Bladder microvascular endothelial cell (primary cell): ENCODE results near the gene GNG14. TPM values are rescaled to one million over a fixed set of nuclear protein-coding genes. Genes with fewer than 3 reads are reported as not detected.

Source experiments
- total RNA-seq: library from RNA; depleted of rRNA; stranded (reverse); fragments of >200 nt; gene quantifications from 2 replicates; pipeline ENCODE4 v1.2.3, GENCODE V29; 2014

Gene GNG14
- total RNA-seq: not detected in 2 replicates

DNA sequence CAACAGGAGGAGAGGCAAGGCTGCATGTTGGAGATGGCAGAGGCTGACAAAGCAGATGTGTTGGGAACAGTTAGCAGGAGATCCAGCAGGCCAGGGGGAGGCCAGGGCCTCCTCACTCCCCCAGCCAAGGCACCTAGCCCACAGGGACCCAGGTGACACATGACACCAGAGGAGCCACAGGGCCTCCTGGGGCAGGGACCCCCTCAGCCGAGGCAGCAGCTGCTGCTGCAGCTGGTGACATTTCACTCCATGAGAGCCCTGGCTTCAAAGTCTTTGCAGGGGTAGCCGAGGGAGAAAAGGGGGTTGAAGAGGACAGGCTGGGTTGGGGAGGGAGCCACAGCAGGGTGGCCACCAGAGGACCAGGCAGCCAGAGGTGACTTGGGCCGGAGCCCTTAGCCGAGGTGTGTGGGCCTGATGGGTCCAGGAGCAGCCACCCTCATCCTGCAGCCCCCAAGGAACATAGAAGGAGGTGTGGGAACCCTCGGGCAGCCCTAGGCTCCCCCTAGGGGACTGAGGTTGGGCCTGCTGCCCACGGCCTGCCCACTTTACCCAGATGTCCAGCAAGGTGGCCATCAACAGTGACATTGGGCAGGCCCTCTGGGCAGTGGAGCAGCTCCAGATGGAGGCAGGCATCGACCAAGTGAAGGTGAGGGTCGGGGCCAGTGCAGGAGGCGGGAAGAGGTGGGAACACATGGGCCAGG is at the start of gene GNG14:
GNG14 (plus strand) TSS at position 503 of the 701 bp plus-strand sequence; CDS start at position 554, 51 bp downstream.

DNA sequence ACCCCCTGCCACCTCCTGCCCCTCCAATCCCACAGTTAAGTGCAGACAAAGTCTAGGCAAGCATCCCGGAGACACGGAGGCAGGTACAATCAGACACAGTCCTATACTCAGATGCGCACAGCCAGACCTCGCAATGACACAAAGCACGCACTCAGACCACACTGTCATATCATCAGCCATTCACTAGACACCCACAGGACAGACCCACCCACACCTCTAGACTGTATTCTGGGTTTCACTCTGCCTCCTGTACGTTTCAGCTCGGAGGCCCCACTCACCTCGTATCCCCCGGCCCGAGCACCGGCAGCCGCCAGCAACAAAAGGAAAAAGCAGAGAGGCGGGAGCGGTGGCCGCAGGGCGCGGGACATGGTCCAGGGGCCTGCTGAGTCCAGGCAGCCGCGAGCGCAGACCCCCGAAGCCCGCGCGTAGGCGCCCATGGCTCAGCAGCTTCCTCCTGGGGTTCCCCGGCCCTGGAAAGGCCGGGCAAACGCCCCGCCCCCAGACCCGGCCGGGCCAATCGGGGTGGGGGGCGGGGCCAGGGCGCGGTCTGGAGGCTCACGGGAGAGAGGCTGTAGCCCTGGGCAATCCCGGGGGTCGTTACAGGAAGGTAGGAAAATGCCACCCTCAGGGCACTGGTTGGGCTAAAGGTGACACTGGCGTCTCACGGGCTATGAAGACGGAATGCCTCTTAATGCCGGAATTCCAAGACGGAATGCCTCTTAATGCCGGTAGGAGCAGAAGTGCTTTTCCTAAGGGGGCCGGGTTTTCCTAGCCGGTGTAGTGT is 21.3 kb upstream of the GNG14 start, which contains the start of the genes MAN2B1 and WDR83:
MAN2B1 (minus strand) TSS at position 478 of the 784 bp plus-strand sequence; CDS start at position 437, 41 bp downstream.
WDR83 (plus strand) TSS at position 543 of the 784 bp plus-strand sequence. CDS start 2,984 bp downstream, outside the sequence.

DNA sequence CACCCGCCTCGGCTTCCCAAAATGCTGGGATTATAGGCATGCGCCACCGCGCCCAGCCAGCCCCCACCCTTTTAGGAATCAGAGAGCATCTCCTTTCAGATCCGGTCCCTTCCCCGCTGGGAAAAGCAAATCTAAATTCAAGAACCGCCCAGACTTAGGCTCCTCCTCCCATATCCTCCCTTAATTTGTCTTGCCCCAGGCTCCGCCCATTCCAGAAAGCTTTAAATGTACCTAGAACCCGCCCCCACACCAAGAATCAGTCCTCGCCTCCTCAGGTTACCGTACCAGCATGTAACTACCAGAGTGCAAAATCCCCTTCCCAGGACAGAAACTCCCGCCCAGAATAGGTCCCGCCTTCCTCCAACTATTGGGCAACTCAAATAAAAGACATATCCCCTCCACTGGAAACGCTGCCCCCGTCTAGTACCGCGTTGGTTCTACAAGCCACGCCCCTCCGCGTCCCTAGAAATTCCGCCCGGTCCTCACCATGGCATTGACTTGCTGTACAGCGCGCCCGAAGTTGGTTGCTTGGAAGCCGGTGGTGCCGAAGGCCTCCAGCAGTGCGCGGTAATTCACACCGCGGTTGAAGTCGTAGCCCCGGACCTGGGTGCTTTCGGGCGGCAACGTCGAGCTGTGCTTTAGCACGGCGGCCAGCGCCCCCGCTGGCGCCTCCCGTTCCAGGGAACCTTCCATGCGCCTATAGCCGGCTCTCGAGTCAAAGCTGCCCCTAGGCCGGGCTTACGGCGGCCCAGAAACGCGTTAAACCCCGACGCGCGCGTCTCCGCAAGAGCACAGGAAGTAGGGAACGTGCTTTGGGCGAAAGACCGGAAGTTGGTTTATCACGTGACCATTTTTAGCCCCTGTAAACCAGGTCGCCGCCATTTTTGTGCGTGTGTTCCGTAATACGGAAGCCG is 6.5 kb upstream of the GNG14 start, which contains the start of gene DHPS:
DHPS (minus strand) TSS at position 807 of the 914 bp plus-strand sequence; CDS start at position 693, 114 bp downstream.

DNA sequence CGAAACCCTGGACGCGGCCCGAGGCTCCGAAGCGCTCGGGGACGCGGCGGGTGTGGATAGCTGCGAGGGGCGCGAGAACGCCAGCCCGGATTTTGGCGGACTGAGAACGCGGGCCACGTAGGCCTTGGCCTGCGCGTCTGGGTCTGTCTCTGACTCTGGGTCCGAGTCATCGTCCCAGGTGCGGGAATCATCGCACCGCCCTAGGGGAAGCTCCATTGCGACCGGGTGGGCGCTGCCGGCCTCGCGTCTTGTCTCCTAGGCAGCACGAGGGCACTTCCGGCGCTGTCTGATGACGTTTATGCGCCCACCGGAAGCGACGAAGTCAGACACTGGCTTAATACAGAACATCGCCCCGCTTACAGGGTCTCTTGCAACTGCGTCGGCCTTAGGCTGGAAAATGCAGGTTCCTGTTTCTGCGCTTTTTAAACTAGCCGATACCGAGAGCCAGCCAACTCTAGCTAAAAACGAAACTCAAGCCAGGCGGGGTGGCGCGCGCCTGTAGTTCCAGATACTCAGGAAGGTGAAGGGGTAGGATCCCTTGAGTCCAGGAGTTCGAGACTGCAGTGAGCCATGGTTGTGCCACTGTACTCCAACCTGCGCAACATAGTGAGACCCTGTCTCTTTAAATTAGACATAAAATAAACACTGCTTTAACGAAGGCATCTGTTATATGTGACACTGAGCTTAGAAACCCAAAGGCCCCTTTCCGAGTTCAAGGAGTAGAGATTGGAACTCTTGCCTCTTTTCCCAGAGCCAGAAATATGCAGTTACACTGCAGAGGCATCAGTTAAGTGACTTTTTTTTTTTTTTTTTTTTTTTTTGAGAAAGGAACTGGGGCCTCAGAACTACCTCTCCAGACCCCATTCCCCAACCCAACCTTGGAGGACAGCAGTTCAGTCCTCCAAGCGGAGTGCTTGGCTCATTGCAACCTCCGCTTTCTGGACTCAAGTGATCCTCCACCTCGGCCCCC is 8.9 kb downstream of the GNG14 start, which contains the start of gene FBXW9:
FBXW9 (minus strand) TSS at position 266 of the 970 bp plus-strand sequence; CDS start at position 216, 50 bp downstream.

DNA sequence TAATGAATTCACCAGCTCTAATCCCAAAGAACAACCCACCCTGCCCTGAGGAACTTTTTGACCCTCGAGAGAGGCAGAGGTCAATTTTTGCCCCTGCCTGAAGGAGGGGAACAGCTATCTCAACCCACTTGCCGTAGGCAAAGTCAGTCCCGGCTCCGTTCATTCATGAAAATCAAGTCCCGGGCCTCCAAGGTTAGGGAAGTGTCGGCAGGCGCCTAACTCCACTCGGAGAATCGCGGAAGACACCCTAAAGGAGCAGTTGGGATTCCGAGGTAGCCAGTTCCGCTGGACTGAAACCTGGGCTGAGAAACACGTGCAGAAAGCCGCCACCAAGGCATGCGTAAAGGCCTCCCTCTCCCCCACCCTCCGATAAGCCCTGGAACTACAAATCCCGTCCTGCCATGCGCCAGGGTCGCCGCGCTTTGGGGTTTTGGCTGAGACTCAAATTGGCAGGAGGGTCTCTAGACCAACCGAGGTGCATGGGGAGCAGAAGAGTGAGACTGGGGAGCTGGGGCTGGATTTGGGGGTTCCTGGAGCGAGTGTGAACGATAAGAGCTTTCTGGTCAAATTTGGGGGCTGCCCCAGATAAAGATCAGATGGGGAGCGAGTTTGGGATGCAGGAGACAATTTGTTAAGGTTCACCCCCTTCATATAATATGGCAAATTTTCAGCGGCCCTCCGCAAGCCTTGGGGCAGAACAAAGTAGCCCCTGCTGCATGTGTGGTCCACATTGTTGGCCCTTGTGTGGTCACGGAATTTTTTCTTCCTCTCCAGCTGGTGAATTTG is 36.0 kb downstream of the GNG14 start, which contains the start of gene TNPO2:
TNPO2 (minus strand) TSS at position 292 of the 786 bp plus-strand sequence. CDS start 2,955 bp downstream, outside the sequence.

DNA sequence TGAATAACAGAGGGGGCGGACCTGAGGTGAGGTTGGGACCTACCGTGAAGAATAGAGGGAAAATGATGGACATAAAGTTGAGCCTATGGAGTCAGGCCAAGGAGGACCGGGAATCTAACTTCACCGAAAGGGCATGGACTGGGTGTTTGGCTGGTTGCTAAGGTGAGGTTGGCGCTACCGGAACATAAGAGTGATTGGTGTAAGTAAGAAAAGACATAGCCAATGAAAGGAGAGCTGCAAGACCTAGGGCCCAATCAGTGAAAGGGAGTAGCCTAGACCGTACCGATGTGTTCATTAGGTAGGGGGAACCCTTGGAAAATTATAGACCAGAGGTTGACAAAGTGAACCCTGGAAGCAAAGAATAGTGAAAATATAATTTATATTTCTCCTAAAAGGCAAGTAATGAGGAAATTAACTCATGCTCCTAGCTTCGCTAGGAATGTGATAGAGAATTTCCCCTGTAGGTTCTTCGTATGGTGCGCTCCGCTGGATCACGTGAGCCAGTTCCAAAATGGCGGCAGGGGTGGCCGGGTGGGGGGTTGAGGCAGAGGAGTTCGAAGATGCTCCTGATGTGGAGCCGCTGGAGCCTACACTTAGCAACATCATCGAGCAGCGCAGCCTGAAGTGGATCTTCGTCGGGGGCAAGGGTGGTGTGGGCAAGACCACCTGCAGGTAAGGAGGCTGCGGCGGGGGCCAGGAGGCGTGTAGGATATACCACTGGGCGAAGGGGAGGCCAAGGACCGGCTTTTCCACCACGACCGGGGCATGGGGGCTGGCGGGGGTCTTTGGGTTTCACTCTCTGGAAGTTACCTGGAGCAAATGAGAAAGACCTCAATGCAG is 49.4 kb downstream of the GNG14 start, which contains the start of gene GET3:
GET3 (plus strand) TSS at position 503 of the 840 bp plus-strand sequence; CDS start at position 512, 9 bp downstream.

Other genes with a start within 250 kb of the GNG14 start
- gene ZNF443, start 247.0 kb upstream of the GNG14 start, total RNA-seq: 4.0 and 9.0 TPM in 2 replicates
- gene ZNF709, start 203.2 kb upstream of the GNG14 start, total RNA-seq: 2.3 and 3.5 TPM in 2 replicates
- 5.8 and 9.8 TPM in 2 replicates for gene ZNF564, start 136.5 kb upstream of the GNG14 start, total RNA-seq
- gene ZNF490, start 77.2 kb upstream of the GNG14 start, total RNA-seq: 3.2 and 9.9 TPM in 2 replicates
- gene ZNF791, start 77.1 kb upstream of the GNG14 start, total RNA-seq: 9.4 and 14.3 TPM in 2 replicates
- gene MAN2B1, start 21.3 kb upstream of the GNG14 start, total RNA-seq: 31.2 and 64.0 TPM in 2 replicates
- gene WDR83, start 21.2 kb upstream of the GNG14 start, total RNA-seq: 10.0 and 12.6 TPM in 2 replicates
- gene DHPS, start 6.1 kb upstream of the GNG14 start, total RNA-seq: 49.7 and 50.5 TPM in 2 replicates
- 4.4 and 5.5 TPM in 2 replicates for gene FBXW9, start 8.6 kb downstream of the GNG14 start, total RNA-seq
- 20.9 and 53.7 TPM in 2 replicates for gene TNPO2, start 35.9 kb downstream of the GNG14 start, total RNA-seq
- 142 and 167 TPM in 2 replicates for gene TRIR, start 46.7 kb downstream of the GNG14 start, total RNA-seq
- gene GET3, start 49.5 kb downstream of the GNG14 start, total RNA-seq: 66.6 and 79.8 TPM in 2 replicates
- not detected in 2 replicates for gene BEST2, start 63.8 kb downstream of the GNG14 start, total RNA-seq
- 7.4 and 19.0 TPM in 2 replicates for gene HOOK2, start 87.6 kb downstream of the GNG14 start, total RNA-seq
- 36.8 and 49.2 TPM in 2 replicates for gene JUNB, start 103.5 kb downstream of the GNG14 start, total RNA-seq
- gene PRDX2, start 113.8 kb downstream of the GNG14 start, total RNA-seq: 164 and 210 TPM in 2 replicates
- not detected in 2 replicates for gene THSD8, start 114.1 kb downstream of the GNG14 start, total RNA-seq
- gene RNASEH2A, start 118.6 kb downstream of the GNG14 start, total RNA-seq: 19.6 and 25.7 TPM in 2 replicates
- gene RTBDN, start 146.6 kb downstream of the GNG14 start, total RNA-seq: not detected in 2 replicates
- 0.16 and 1.0 TPM in 2 replicates for gene MAST1, start 150.5 kb downstream of the GNG14 start, total RNA-seq
- 15.4 and 19.4 TPM in 2 replicates for gene DNASE2, start 193.5 kb downstream of the GNG14 start, total RNA-seq
- gene KLF1, start 199.2 kb downstream of the GNG14 start, total RNA-seq: 0.06 TPM in 1 of 2 replicates, not detected in the other
- 16.0 and 21.7 TPM in 2 replicates for gene GCDH, start 203.2 kb downstream of the GNG14 start, total RNA-seq
- gene SYCE2, start 231.3 kb downstream of the GNG14 start, total RNA-seq: 0.44 and 0.49 TPM in 2 replicates
- gene FARSA, start 245.7 kb downstream of the GNG14 start, total RNA-seq: 44.8 and 67.8 TPM in 2 replicates